OCI-LY7 (cell line): ENCODE data around the gene RBM25. TPM values are rescaled to one million over a fixed set of nuclear protein-coding genes. Genes with fewer than 3 reads are reported as not detected.

Source experiments
- BruUV-seq: library from RNA; stranded (reverse); fragments of 400-500 nt; replicated peaks from 2 replicates; lab custom pipeline; 2021; lab: Mats Ljungman, UMichigan
- CTCF ChIA-PET: fragments of 300-600 bp; sonication (Branson Sonifier 250); formaldehyde crosslinking; loops from one replicate; lab custom pipeline; 2022; ENCODE audit warnings: antibody characterized with exemption; ENCODE audit not compliant: unreplicated experiment; lab: Charles Lee
- POLR2A ChIA-PET: fragments of 300-600 bp; sonication (Branson Sonifier 250); formaldehyde crosslinking; loops from one replicate; lab custom pipeline; 2022; ENCODE audit warnings: antibody characterized with exemption; lab: Charles Lee
- DNase-seq: peaks from one replicate; pipeline ENCODE4 v3.0.0-alpha.2; 2015; ENCODE audit warnings: low spot score
- H2AFZ ChIP-seq: fragments of 200-600 bp; sonication (generic), shearing (Covaris generic); 2 replicates; pipeline ENCODE4 v1.6.1; 2014; ENCODE audit warnings: mild to moderate bottlenecking, antibody characterized with exemption, low read length, moderate library complexity
- H3K27ac ChIP-seq: fragments of 200-600 bp; sonication (generic); 2 replicates; pipeline ENCODE4 v1.5.1; 2014; ENCODE audit warnings: mixed run types, low read depth, mild to moderate bottlenecking, moderate library complexity, low read length, inconsistent platforms; ENCODE audit not compliant: poor library complexity, severe bottlenecking
- H3K36me3 ChIP-seq: fragments of 200-600 bp; sonication (generic); 2 replicates; pipeline ENCODE4 v1.6.1; 2014; ENCODE audit warnings: mild to moderate bottlenecking, antibody characterized with exemption, low read length, moderate library complexity, mixed read lengths; ENCODE audit not compliant: insufficient read depth
- H3K4me1 ChIP-seq: fragments of 200-600 bp; sonication (generic); 2 replicates; pipeline ENCODE4 v1.5.1; 2014; ENCODE audit warnings: mild to moderate bottlenecking, low read length; ENCODE audit not compliant: insufficient read depth, poor library complexity, severe bottlenecking
- H3K4me2 ChIP-seq: fragments of 200-600 bp; sonication (generic); 2 replicates; pipeline ENCODE4 v1.6.1; 2014; ENCODE audit warnings: mild to moderate bottlenecking, low read length
- H3K4me3 ChIP-seq: fragments of 200-600 bp; sonication (generic); 2 replicates; pipeline ENCODE4 v1.5.1; 2014; ENCODE audit warnings: mild to moderate bottlenecking, low read depth, low read length; ENCODE audit not compliant: poor library complexity, severe bottlenecking
- H3K79me2 ChIP-seq: fragments of 200-600 bp; sonication (generic); 2 replicates; pipeline ENCODE4 v1.6.1; 2016; ENCODE audit warnings: low read depth, mild to moderate bottlenecking, low read length, moderate library complexity, mixed read lengths; ENCODE audit not compliant: insufficient read depth
- H3K9me2 ChIP-seq: fragments of 200-600 bp; sonication (generic); 2 replicates; pipeline ENCODE4 v1.6.1; 2016; ENCODE audit warnings: mild to moderate bottlenecking, low read length, mixed read lengths; ENCODE audit not compliant: insufficient read depth
- H3K9me3 ChIP-seq: fragments of 200-600 bp; sonication (generic); 2 replicates; pipeline ENCODE4 v1.6.1; 2014; ENCODE audit warnings: mild to moderate bottlenecking, mixed run types, low read length, mixed read lengths
- H4K20me1 ChIP-seq: fragments of 200-600 bp; sonication (generic); 2 replicates; pipeline ENCODE4 v1.6.1; 2014; ENCODE audit warnings: mild to moderate bottlenecking, antibody characterized with exemption, low read length, moderate library complexity, mixed read lengths; ENCODE audit not compliant: insufficient read depth
- CTCF ChIP-seq: fragments of 200-600 bp; sonication (generic); conservative IDR thresholded peaks from 2 replicates; pipeline ENCODE4 v1.5.1; 2014; ENCODE audit warnings: mild to moderate bottlenecking, antibody characterized with exemption, low read length, moderate library complexity, mixed read lengths
- EZH2phosphoT487 ChIP-seq: fragments of 200-600 bp; sonication (generic); IDR thresholded peaks from 2 replicates; pipeline ENCODE4 v1.6.1; 2018; ENCODE audit warnings: low read depth, borderline replicate concordance, mild to moderate bottlenecking, mixed run types, antibody characterized with exemption, low read length, moderate library complexity, mixed read lengths
- intact Hi-C: fragments of 100-400 bp; cut with micrococcal nuclease; formaldehyde crosslinking; loops from one replicate; pipeline ENCODE4 v1.10.0; 2022; ENCODE audit not compliant: unreplicated experiment
- total RNA-seq, 2 experiments: library from RNA; depleted of rRNA in 1 of 2; stranded (reverse); fragments of >200 nt in 1 of 2; shearing (Covaris generic) in 1 of 2; gene quantifications; 2 replicates each; pipeline ENCODE4 v1.2.3, GENCODE V29; 2014 to 2022

Gene RBM25
- total RNA-seq, 2 experiments from 2014 or later: 70.5 to 120 TPM

GRCh38 chr14:73140811-73141323 lies 82.5 kb downstream of the RBM25 start:
- no TSS peak for BruUV-seq

GRCh38 chr14:73142216-73142615 lies 83.9 kb downstream of the RBM25 start:
- Histone ChIP-seq H3K4me3 (no peak overlapping the region), H4K20me1 (no peaks in the 10 kb centered on the region), H3K4me2 (no peak overlapping the region), H3K9me2 (no peaks in the 10 kb centered on the region), H2AFZ (no peak overlapping the region), H3K27ac (no peak overlapping the region), H3K9me3 (no peaks in the 10 kb centered on the region), H3K79me2 (peaks cover 52% of the 10 kb centered on the region), H3K4me1 (peaks cover 6% of the 10 kb centered on the region), H3K36me3 (0 out of 2 replicates have a peak, but pooled peaks cover 4% of the 10 kb centered on the region)
- TF ChIP-seq CTCF: no peak
- no peak for TF ChIP-seq EZH2phosphoT487
- no peak for DNase-seq
- intact Hi-C loops: no loop called here
- CTCF ChIA-PET: no interaction called here
- no TSS peak for BruUV-seq
- POLR2A ChIA-PET: interaction anchor here (0.6 to 0.7 kb wide), 2 partner anchors 97 to 239 kb away, joined by 3 to 4 read pairs; no protein-coding TSS in a partner anchor

More at GRCh38 chr14:73140811-73141323, 82.5 kb downstream of the RBM25 start:
- Histone ChIP-seq H3K9me2 (no peaks in the 10 kb centered on the region), H4K20me1 (no peaks in the 10 kb centered on the region), H3K4me2 (no peak overlapping the region), H3K79me2 (peaks cover 47% of the 10 kb centered on the region), H3K9me3 (no peaks in the 10 kb centered on the region), H3K4me1 (peaks cover 10% of the 10 kb centered on the region), H3K36me3 (0 out of 2 replicates have a peak, but pooled peaks cover 4% of the 10 kb centered on the region), H2AFZ (no peak overlapping the region), H3K27ac (no peak overlapping the region), H3K4me3 (no peak overlapping the region)
- ChIA-PET CTCF (no interaction called here), POLR2A (no interaction called here)
- DNase-seq: no peak
- intact Hi-C loops: no loop called here
- no peak for TF ChIP-seq CTCF
- no peak for TF ChIP-seq EZH2phosphoT487

GRCh38 chr14:73143003-73143402 lies 84.7 kb downstream of the RBM25 start:
- Histone ChIP-seq H3K27ac (no peak overlapping the region), H2AFZ (no peak overlapping the region), H3K79me2 (peaks cover 45% of the 10 kb centered on the region), H3K36me3 (peaks cover 10% of the 10 kb centered on the region; the same call in 1 of the 2 replicates), H4K20me1 (no peaks in the 10 kb centered on the region), H3K9me3 (no peaks in the 10 kb centered on the region), H3K9me2 (no peaks in the 10 kb centered on the region), H3K4me3 (no peak overlapping the region), H3K4me1 (no peaks in the 10 kb centered on the region), H3K4me2 (no peak overlapping the region)
- CTCF ChIA-PET: no interaction called here
- TF ChIP-seq EZH2phosphoT487 (no peak), CTCF (no peak)
- no TSS peak for BruUV-seq
- intact Hi-C loops: no loop called here
- POLR2A ChIA-PET: no interaction called here
- DNase-seq: no peak
